SJSA1 (cell line): ENCODE data around the gene ADCY10. TPM values are rescaled to one million over a fixed set of nuclear protein-coding genes. Genes with fewer than 3 reads are reported as not detected.

Source experiments
- DNase-seq, 2 experiments: peaks; one replicate each; pipeline ENCODE4 v3.0.0-alpha.2; 2015 to 2020; ENCODE audit warnings: low spot score in 2 of 2, low read depth in 1 of 2
- H3K27ac ChIP-seq: fragments of 250-450 bp; sonication (Bioruptor Pico); 2 replicates; pipeline ENCODE4 v1.5.1; 2020; ENCODE audit warnings: mild to moderate bottlenecking, moderate library complexity
- H3K27me3 ChIP-seq: fragments of 250-450 bp; sonication (Bioruptor Pico); replicated peaks from 2 replicates; pipeline ENCODE4 v1.5.1; 2020; ENCODE audit warnings: mild to moderate bottlenecking, moderate library complexity
- H3K36me3 ChIP-seq: fragments of 250-450 bp; sonication (Bioruptor Pico); 2 replicates; pipeline ENCODE4 v1.5.1; 2020; ENCODE audit warnings: mild to moderate bottlenecking
- H3K4me1 ChIP-seq: fragments of 250-450 bp; sonication (Bioruptor Pico); replicated peaks from 2 replicates; pipeline ENCODE4 v1.6.1; 2021; ENCODE audit warnings: mild to moderate bottlenecking
- H3K4me3 ChIP-seq: fragments of 250-450 bp; sonication (Bioruptor Pico); 2 replicates; pipeline ENCODE4 v1.5.1; 2020; ENCODE audit warnings: mild to moderate bottlenecking
- H3K9me3 ChIP-seq: fragments of 250-450 bp; sonication (Bioruptor Pico); replicated peaks from 2 replicates; pipeline ENCODE4 v1.5.1; 2020; ENCODE audit warnings: mild to moderate bottlenecking
- total RNA-seq: library from RNA; depleted of rRNA; stranded (reverse); fragments of >200 nt; shearing (Covaris generic); gene quantifications from 2 replicates; pipeline ENCODE4 v1.2.3, GENCODE V29; 2014; rRNA removed

Gene ADCY10
- not detected in 2 replicates for total RNA-seq

GRCh38 chr1:167913895-167914496, at the start of gene ADCY10:
ADCY10 (minus strand) TSS chr1:167914134; CDS start chr1:167905140, 8,994 bp downstream.
- H3K36me3 ChIP-seq = 0 out of 2 replicates have a peak, but pooled peaks cover 3% of the 10 kb centered on the region
- DNase-seq = no peak

DNA sequence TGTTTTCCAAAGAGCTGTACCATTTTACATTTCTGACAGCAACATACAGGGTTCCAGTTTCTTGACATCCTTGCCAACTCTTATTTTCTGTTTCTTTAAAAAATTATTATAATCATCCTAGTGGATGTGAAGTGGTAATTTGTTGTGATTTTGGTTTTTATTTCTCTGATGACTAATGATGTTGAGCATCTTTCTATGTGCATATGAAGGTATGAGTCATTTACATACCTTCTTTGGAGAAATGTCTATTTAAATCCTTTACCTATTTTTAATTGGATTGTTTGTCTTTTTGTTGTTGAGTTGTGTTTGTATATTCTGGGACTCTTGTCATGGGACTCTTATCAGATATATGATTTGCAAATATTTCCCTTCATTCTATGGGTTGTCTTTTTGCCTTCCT, 43.8 kb upstream of the ADCY10 start:
- Histone ChIP-seq H3K9me3 (no peaks in the 10 kb centered on the region), H3K36me3 (peaks cover 3% of the 10 kb centered on the region; the same call in 1 of the 2 replicates), H3K27ac (no peak overlapping the region), H3K27me3 (no peaks in the 10 kb centered on the region), H3K4me3 (no peak overlapping the region), H3K4me1 (no peaks in the 10 kb centered on the region)
- no peak for DNase-seq

More at GRCh38 chr1:167913895-167914496, at the start of gene ADCY10:
- Histone ChIP-seq H3K27me3 (no peaks in the 10 kb centered on the region), H3K9me3 (no peaks in the 10 kb centered on the region; the same call in 1 of the 2 replicates), H3K4me1 (no peaks in the 10 kb centered on the region), H3K27ac (no peak within 1 kb of the TSS), H3K4me3 (no peak within 1 kb of the TSS)

DNA sequence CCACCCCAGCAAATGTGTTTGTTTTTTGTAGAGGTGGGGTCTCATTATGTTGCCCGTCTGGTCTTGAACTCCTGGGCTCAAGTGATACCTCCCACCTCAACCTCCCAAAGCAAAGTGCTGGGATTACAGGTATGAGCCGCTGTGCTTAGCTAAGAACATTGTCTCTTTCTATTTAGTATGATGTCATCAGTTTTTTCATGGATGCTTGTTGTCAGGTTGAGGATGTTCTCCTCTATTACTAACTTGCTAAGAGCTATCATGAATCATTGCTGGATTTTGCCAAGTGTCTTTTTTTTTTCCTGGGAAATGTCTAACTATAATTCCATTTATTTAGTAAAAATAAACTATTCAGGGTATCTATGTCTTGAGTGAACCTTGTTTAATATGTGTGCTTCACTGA, 42.0 kb upstream of the ADCY10 start:
- Histone ChIP-seq H3K27ac (no peak overlapping the region), H3K9me3 (no peaks in the 10 kb centered on the region), H3K36me3 (peaks cover 3% of the 10 kb centered on the region; the same call in 1 of the 2 replicates), H3K27me3 (no peaks in the 10 kb centered on the region), H3K4me3 (no peak overlapping the region), H3K4me1 (peaks cover 4% of the 10 kb centered on the region; the same call in 1 of the 2 replicates)
- DNase-seq = no peak

GRCh38 chr1:167950569-167950968, 36.6 kb upstream of the ADCY10 start:
- no peak for DNase-seq
- Histone ChIP-seq H3K9me3 (no peaks in the 10 kb centered on the region), H3K4me1 (peaks cover 4% of the 10 kb centered on the region; the same call in 1 of the 2 replicates), H3K36me3 (peaks cover 3% of the 10 kb centered on the region; the same call in 1 of the 2 replicates), H3K27me3 (no peaks in the 10 kb centered on the region), H3K4me3 (no peak overlapping the region), H3K27ac (no peak overlapping the region)

DNA sequence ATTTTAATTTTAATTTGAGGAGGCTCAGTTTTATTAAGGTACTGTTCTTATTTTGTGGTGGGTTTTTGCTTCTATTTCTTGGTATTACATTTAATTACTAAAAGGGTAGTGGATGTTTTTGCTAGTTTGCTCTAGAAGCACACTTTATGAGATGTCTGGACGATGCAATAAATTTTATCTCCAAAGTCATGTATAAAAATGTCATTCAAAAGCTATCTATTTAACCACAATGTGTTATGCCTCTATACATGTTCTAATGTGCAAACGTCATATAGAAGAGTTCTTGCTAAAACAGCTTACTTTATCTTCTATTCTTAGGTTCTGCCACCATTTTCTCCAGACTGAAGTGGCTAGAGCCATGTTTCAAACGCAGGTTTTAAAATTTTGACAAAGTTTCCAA, 35.9 kb upstream of the ADCY10 start:
- no peak for DNase-seq
- H3K36me3 ChIP-seq = peaks cover 3% of the 10 kb centered on the region; the same call in 1 of the 2 replicates
- H3K9me3 ChIP-seq = no peaks in the 10 kb centered on the region
- no peak overlapping the region for H3K27ac ChIP-seq
- no peaks in the 10 kb centered on the region for H3K27me3 ChIP-seq
- peaks cover 4% of the 10 kb centered on the region; the same call in 1 of the 2 replicates for H3K4me1 ChIP-seq
- no peak overlapping the region for H3K4me3 ChIP-seq

GRCh38 chr1:167947733-167948132, 33.8 kb upstream of the ADCY10 start:
- Histone ChIP-seq H3K9me3 (no peaks in the 10 kb centered on the region), H3K36me3 (no peaks in the 10 kb centered on the region), H3K4me1 (peaks cover 4% of the 10 kb centered on the region; the same call in 1 of the 2 replicates), H3K27me3 (no peaks in the 10 kb centered on the region), H3K4me3 (no peak overlapping the region), H3K27ac (no peak overlapping the region)
- DNase-seq = no peak

GRCh38 chr1:167943541-167943940, 29.6 kb upstream of the ADCY10 start:
- no peak for DNase-seq
- no peaks in the 10 kb centered on the region for H3K4me1 ChIP-seq
- no peak overlapping the region for H3K4me3 ChIP-seq
- no peaks in the 10 kb centered on the region for H3K27me3 ChIP-seq
- no peak overlapping the region for H3K27ac ChIP-seq
- H3K36me3 ChIP-seq = no peaks in the 10 kb centered on the region
- no peaks in the 10 kb centered on the region for H3K9me3 ChIP-seq

DNA sequence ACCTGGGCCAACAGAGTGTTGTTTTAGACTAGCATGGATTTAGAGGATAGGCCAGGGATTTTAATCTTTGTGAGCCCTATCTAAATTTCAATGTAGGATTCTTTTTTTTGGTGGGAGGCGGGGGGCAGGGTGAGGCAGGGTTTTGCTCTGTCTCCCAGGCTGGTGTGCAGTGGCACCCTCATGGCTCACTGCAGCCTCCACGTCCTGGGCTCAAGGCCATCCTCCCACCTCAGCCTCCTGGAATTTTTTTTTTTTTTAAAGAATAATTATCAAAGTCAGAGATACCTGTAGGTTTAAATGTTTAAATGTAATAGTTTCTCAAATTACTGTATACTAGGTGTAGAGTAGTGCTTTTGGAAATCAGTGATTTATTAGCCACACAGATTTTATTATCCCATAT, 26.3 kb upstream of the ADCY10 start:
- no peaks in the 10 kb centered on the region for H3K9me3 ChIP-seq
- H3K36me3 ChIP-seq = 0 out of 2 replicates have a peak, but pooled peaks cover 4% of the 10 kb centered on the region
- DNase-seq = no peak
- no peak overlapping the region for H3K4me3 ChIP-seq
- H3K4me1 ChIP-seq = peaks cover 2% of the 10 kb centered on the region; the same call in 1 of the 2 replicates
- H3K27ac ChIP-seq = no peak overlapping the region
- no peaks in the 10 kb centered on the region for H3K27me3 ChIP-seq

- Histone ChIP-seq H3K36me3 (0 out of 2 replicates have a peak, but pooled peaks cover 4% of the 10 kb centered on the region), H3K27ac (no peak overlapping the region), H3K4me3 (peak overlapping the region; percentile 65), H3K4me1 (peaks cover 17% of the 10 kb centered on the region; the same call in 1 of the 2 replicates), H3K9me3 (no peaks in the 10 kb centered on the region), H3K27me3 (no peaks in the 10 kb centered on the region)
- DNase-seq = no peak
These were observed 24.2 kb upstream of the ADCY10 start for GRCh38 chr1:167938080-167938636.

- Histone ChIP-seq H3K36me3 (0 out of 2 replicates have a peak, but pooled peaks cover 4% of the 10 kb centered on the region), H3K9me3 (no peaks in the 10 kb centered on the region), H3K4me3 (peak overlapping the region; percentile 65), H3K4me1 (peaks cover 17% of the 10 kb centered on the region; the same call in 1 of the 2 replicates), H3K27me3 (no peaks in the 10 kb centered on the region), H3K27ac (peak overlapping the region; percentile 90; the same call in 1 of the 2 replicates)
- no peak for DNase-seq
These were observed 23.7 kb upstream of the ADCY10 start for GRCh38 chr1:167937709-167938010.

DNA sequence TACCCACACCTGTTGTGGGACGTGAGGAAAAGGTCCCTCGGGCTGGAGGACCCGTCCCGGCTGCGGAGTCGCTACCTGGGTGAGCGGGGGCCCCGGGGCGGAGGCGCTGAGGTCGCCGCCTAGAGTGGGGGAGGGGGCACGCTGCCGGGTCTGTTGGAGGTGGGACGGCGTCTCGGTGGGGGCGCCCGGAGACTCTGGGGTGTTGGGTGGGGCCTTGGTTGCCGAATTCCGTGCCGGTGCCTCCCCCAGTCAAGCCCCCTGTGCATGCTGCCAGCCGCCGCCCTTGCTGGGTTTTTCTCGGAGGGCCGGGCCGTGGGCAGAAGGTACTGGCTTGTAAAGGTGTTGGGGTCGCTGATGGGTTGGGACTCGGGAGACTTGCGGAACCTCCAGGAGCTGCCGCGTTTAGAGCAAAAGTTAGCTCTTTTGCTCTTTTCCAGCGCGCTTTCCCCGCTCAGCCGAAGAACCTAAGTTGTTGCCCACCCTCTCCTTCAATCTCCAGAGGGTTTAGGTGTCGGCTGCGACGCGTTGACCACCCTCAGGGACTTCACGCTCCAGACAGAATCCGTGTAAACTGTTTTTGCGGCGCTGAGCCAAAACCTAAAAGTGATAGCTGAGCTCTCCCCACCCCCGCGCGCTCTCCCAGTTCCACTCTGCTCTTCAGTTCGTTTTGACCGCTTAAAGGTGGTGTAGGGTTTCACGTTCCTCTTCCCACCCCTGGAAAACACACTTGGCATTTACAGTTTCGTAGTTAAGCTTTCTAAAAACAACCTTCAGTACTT, 23.2 kb upstream of the ADCY10 start, which contains the start of gene MPC2:
TSS of gene MPC2 (minus strand) at position 143 of the 779 bp plus-strand sequence. CDS start 1,231 bp downstream, outside the sequence.
- Histone ChIP-seq H3K27ac (peak within 1 kb of the TSS; percentile 90), H3K9me3 (no peaks in the 10 kb centered on the region), H3K4me1 (peaks cover 17% of the 10 kb centered on the region; the same call in 1 of the 2 replicates), H3K36me3 (0 out of 2 replicates have a peak, but pooled peaks cover 4% of the 10 kb centered on the region), H3K4me3 (peak within 1 kb of the TSS; percentile 65), H3K27me3 (no peaks in the 10 kb centered on the region)
- DNase-seq = peak; percentile 56 to 57

GRCh38 chr1:167936068-167936929, 22.4 kb upstream of the ADCY10 start, which contains the start of gene DCAF6:
DCAF6 (plus strand) TSS chr1:167936683; CDS start chr1:167936912, 229 bp downstream.
- Histone ChIP-seq H3K4me1 (peaks cover 17% of the 10 kb centered on the region; the same call in 1 of the 2 replicates), H3K27me3 (no peaks in the 10 kb centered on the region), H3K36me3 (0 out of 2 replicates have a peak, but pooled peaks cover 4% of the 10 kb centered on the region), H3K4me3 (peak within 1 kb of the TSS; percentile 65), H3K9me3 (no peaks in the 10 kb centered on the region), H3K27ac (peak within 1 kb of the TSS; percentile 90)
- peak; percentile 97 to 99 for DNase-seq
